K562 (cell line): ENCODE measurements around the gene PROM2. TPM values are rescaled to one million over a fixed set of nuclear protein-coding genes. Genes with fewer than 3 reads are reported as not detected.

ENCODE experiments used
- ATAC-seq: fragments of 200-7000 bp; cut with Tn5 transposase; 3 replicates; pipeline ENCODE4 v1.9.1; 2020; ENCODE audit warnings: moderate library complexity
- BruUV-seq: library from RNA; stranded (reverse); fragments of 400-500 nt; replicated peaks from 2 replicates; lab custom pipeline; 2021; lab: Mats Ljungman, UMichigan
- CTCF ChIA-PET: fragments of 300-600 bp; formaldehyde crosslinking; extraction: SDS; loops from one replicate; lab custom pipeline; 2021; ENCODE audit warnings: low intra/inter-chr PET ratio; lab: Yijun Ruan, JAX
- POLR2A ChIA-PET: fragments of 300-600, 350-650 bp; sonication (Branson Sonifier 250); formaldehyde crosslinking; extraction: SDS; loops from one replicate; lab custom pipeline; 2021; ENCODE audit warnings: antibody characterized with exemption, inconsistent platforms; lab: Yijun Ruan, JAX
- DNase-seq, 4 experiments: peaks; one replicate each; pipeline versions ENCODE4 v3.0.0 to v3.0.0-alpha.2; 2011 to 2018; ENCODE audit warnings: low spot score in 3 of 4, mixed read lengths in 3 of 4; ENCODE audit errors: extremely low read depth in 1 of 4
- FAIRE-seq: peaks from 2 replicates; lab custom pipeline; 2011; peaks lifted over from hg19 to GRCh38; lab: Jason Lieb, UNC
- H2AFZ ChIP-seq: 2 replicates; pipeline ENCODE4 v1.6.0; 2011; ENCODE audit warnings: low read depth, low read length, control low read depth, inconsistent platforms
- H3K27ac ChIP-seq: fragments of 200-600 bp; 3 replicates; pipeline ENCODE4 v1.8.0; 2011; ENCODE audit warnings: low read depth, mild to moderate bottlenecking, control low read depth, inconsistent platforms, low read length, moderate library complexity, mixed read lengths; ENCODE audit errors: extremely low read depth
- H3K27me3 ChIP-seq, 2 experiments: fragments of 300-600 bp in 1 of 2; 2 replicates in 1 of 2; 3 replicates in 1 of 2; pipeline versions ENCODE4 v1.6.0 to v1.8.0; 2011; ENCODE audit warnings: inconsistent platforms in 2 of 2, low read length in 2 of 2, mild to moderate bottlenecking in 1 of 2, mixed read lengths in 1 of 2, moderate library complexity in 1 of 2; ENCODE audit not compliant: control insufficient read depth in 2 of 2, insufficient read depth in 2 of 2
- H3K36me3 ChIP-seq: fragments of 300-600 bp; 3 replicates; pipeline ENCODE4 v1.8.0; 2011; ENCODE audit warnings: mild to moderate bottlenecking, low read length, inconsistent platforms; ENCODE audit not compliant: control insufficient read depth, insufficient read depth
- H3K4me1 ChIP-seq, 2 experiments: fragments of 200-600 bp in 1 of 2; replicated peaks in 1 of 2; 2 replicates in 1 of 2; 3 replicates in 1 of 2; pipeline versions ENCODE4 v1.5.1 to v1.8.0; 2011; ENCODE audit warnings: inconsistent platforms in 2 of 2, low read length in 2 of 2, mild to moderate bottlenecking in 1 of 2, mixed read lengths in 1 of 2, moderate library complexity in 1 of 2; ENCODE audit not compliant: control insufficient read depth in 2 of 2, insufficient read depth in 2 of 2
- H3K4me2 ChIP-seq: 2 replicates; pipeline ENCODE4 v1.6.1; 2011; ENCODE audit warnings: low read length, control low read depth, inconsistent platforms, mixed read lengths; ENCODE audit not compliant: insufficient read depth
- H3K4me3 ChIP-seq: fragments of 200-600 bp; sonication (generic), shearing (Covaris generic); 2 replicates; pipeline ENCODE4 v1.5.1; 2016; ENCODE audit warnings: control low read depth, inconsistent platforms
- H3K79me2 ChIP-seq: fragments of 200-600 bp; 3 replicates; pipeline ENCODE4 v1.8.0; 2011; ENCODE audit warnings: low read length, inconsistent platforms; ENCODE audit not compliant: control insufficient read depth, insufficient read depth
- H3K9ac ChIP-seq, 2 experiments: 2 replicates each; pipeline versions ENCODE4 v1.6.0 to v1.6.1; 2011; ENCODE audit warnings: low read depth in 2 of 2, low read length in 2 of 2, control low read depth in 1 of 2, inconsistent platforms in 1 of 2, mild to moderate bottlenecking in 1 of 2, mixed read lengths in 1 of 2; ENCODE audit not compliant: insufficient read depth in 1 of 2
- H3K9me1 ChIP-seq: one replicate; pipeline ENCODE4 v1.6.0; 2011; ENCODE audit warnings: inconsistent platforms, mild to moderate bottlenecking, low read length, moderate library complexity; ENCODE audit not compliant: control insufficient read depth, insufficient read depth
- H3K9me3 ChIP-seq: replicated peaks from 2 replicates; pipeline ENCODE4 v1.5.1; 2011; ENCODE audit warnings: low read depth, low read length, inconsistent platforms; ENCODE audit not compliant: control insufficient read depth, insufficient read depth
- H4K20me1 ChIP-seq: replicated peaks from 2 replicates; pipeline ENCODE4 v1.6.1; 2011; ENCODE audit warnings: low read length, inconsistent platforms, mixed read lengths; ENCODE audit not compliant: control insufficient read depth, insufficient read depth
- YY1 ChIP-seq, 3 experiments: IDR thresholded peaks; 2 replicates each; pipeline ENCODE4 v1.6.1; 2011; ENCODE audit warnings: low read length in 2 of 3, mild to moderate bottlenecking in 2 of 3, moderate library complexity in 2 of 3, borderline replicate concordance in 1 of 3, control low read depth in 1 of 3, low read depth in 1 of 3; ENCODE audit not compliant: insufficient read depth in 3 of 3, insufficient replicate concordance in 2 of 3, control insufficient read depth in 1 of 3, insufficient read length in 1 of 3; ENCODE audit errors: extremely low read depth in 1 of 3
- ZNF263 ChIP-seq: sonication (generic); formaldehyde crosslinking; IDR thresholded peaks from 2 replicates; pipeline ENCODE4 v1.8.0; 2022; ENCODE audit warnings: mild to moderate bottlenecking, missing genetic modification reagents, borderline replicate concordance
- WGBS: fragments of 100-300 bp; shearing (Covaris generic); methylation state at CpG from one replicate; pipeline ENCODE4 v1.1.6; 2016; ENCODE audit warnings: low coverage, mixed read lengths; ENCODE audit not compliant: insufficient coverage; ENCODE audit errors: missing lambda C conversion rate; 5-methylcytosine and 5-hydroxymethylcytosine counted together
- in situ Hi-C: fragments of 300-500 bp; cut with MboI; formaldehyde crosslinking; loops from 4 replicates; pipeline ENCODE4 v1.15.0; 2018; ENCODE audit warnings: inconsistent platforms, mixed read lengths
- intact Hi-C: fragments of 100-400 bp; cut with micrococcal nuclease; formaldehyde crosslinking; loops from 2 replicates; pipeline ENCODE4 v1.14.2; 2022
- polyA plus RNA-seq, 8 experiments: library from polyadenylated mRNA; depleted of rRNA in 4 of 8; stranded (reverse) in 5 of 8; unstranded in 3 of 8; fragments of >200 nt; fragmentation: Nextera tagmentation in 2 of 8; fragmentation: Illumina TruSeq in 1 of 8; extraction: Ambion mirVana in 2 of 8; extraction: Trizol in 1 of 8; gene quantifications; 2 replicates each; pipeline versions ENCODE4 v1.2.1 to v1.2.3, GENCODE V29; 2011 to 2014; ENCODE audit warnings: inconsistent platforms in 1 of 8, missing spikeins in 1 of 8
- total RNA-seq, 7 experiments: library from RNA; depleted of rRNA in 6 of 7; stranded (reverse); fragments of >200 nt in 6 of 7; fragmentation: Illumina TruSeq in 2 of 7; extraction: Trizol in 2 of 7; gene quantifications; 2 replicates each; pipeline versions ENCODE4 v1.2.1 to v1.2.3, GENCODE V29; 2011 to 2021; ENCODE audit warnings: low replicate concordance in 1 of 7
- TF ChIP-seq, protein P1 (sequence below), 3 experiments: IDR thresholded peaks in 2 of 3; conservative IDR thresholded peaks in 1 of 3; 2 replicates each; pipeline ENCODE4 v1.5.1; 2011 to 2012; ENCODE audit warnings: low read length in 3 of 3, mild to moderate bottlenecking in 3 of 3, control low read depth in 2 of 3, improper control_type of control experiment in 1 of 3, inconsistent platforms in 1 of 3, low read depth in 1 of 3, mixed read lengths in 1 of 3, moderate library complexity in 1 of 3; ENCODE audit not compliant: insufficient read depth in 2 of 3
- TF ChIP-seq, protein P2 (sequence below): fragments of 450-650 bp; IDR thresholded peaks from 2 replicates; pipeline ENCODE4 v1.6.1; 2018; ENCODE audit not compliant: partially characterized antibody
- TF ChIP-seq, protein P3 (sequence below): fragments of 450-650 bp; formaldehyde crosslinking; IDR thresholded peaks from 2 replicates; pipeline ENCODE4 v1.4.0; 2022; ENCODE audit warnings: missing genetic modification characterization

Gene PROM2
- total and polyA plus RNA-seq, 9 of the 15 experiments (the other 6 are each of a cell fraction or from before 2014, with no cell fraction given) = not detected

DNA sequence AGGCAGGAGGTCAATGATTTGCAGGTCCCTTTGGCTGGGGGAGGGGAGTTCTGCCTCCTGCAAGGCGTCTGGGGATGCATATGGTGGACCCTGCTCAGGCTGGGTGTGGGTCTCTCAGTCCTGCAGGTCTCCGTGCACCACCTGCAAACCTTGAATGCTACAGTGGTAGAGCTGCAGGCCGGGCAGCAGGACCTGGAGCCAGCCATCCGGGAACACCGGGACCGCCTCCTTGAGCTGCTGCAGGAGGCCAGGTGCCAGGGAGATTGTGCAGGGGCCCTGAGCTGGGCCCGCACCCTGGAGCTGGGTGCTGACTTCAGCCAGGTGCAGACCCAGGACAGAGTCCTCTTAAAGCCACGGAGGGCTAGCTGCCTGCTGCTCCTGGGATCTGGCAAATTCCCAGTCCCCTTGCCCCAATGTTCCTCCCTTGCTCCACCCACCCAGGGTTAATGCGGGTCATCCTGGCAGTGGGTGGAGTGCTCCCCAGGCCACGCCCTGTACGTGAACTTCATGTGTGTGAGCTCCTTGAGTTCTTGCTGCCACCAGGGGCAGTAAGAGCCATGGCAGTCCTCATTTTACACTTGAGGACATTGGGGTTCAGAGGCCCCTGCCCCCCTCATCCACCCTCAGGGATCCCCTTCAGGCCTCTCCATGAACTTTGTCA, 3.1 kb downstream of the PROM2 start:
- H3K4me3 ChIP-seq = no peak overlapping the region
- no peaks in the 10 kb centered on the region for H3K79me2 ChIP-seq
- FAIRE-seq (peak; percentile 55), DNase-seq (peak; percentile 45 to 72 (median 58)), ATAC-seq (peak; percentile 92)
- H3K4me1 ChIP-seq = peaks cover 0 to 18% of the 10 kb centered on the region in 2 experiments; a peak in 2 of 5 replicates
- no peak overlapping the region for H3K27ac ChIP-seq
- H2AFZ ChIP-seq = no peak overlapping the region
- no peaks in the 10 kb centered on the region; the same call in 1 of the 2 replicates for H4K20me1 ChIP-seq
- in situ Hi-C loops (no loop called here), intact Hi-C loops (no loop called here)
- ChIA-PET POLR2A (no interaction called here), CTCF (no interaction called here)
- H3K9me3 ChIP-seq = no peaks in the 10 kb centered on the region
- H3K9me1 ChIP-seq = no peaks in the 10 kb centered on the region
- H3K4me2 ChIP-seq = no peak overlapping the region
- TF ChIP-seq ZNF263 (CRISPR knock-in tag) = 0 out of 2 replicates have a peak, but pooled peaks have one; percentile 32
- TF ChIP-seq, protein P1, sequence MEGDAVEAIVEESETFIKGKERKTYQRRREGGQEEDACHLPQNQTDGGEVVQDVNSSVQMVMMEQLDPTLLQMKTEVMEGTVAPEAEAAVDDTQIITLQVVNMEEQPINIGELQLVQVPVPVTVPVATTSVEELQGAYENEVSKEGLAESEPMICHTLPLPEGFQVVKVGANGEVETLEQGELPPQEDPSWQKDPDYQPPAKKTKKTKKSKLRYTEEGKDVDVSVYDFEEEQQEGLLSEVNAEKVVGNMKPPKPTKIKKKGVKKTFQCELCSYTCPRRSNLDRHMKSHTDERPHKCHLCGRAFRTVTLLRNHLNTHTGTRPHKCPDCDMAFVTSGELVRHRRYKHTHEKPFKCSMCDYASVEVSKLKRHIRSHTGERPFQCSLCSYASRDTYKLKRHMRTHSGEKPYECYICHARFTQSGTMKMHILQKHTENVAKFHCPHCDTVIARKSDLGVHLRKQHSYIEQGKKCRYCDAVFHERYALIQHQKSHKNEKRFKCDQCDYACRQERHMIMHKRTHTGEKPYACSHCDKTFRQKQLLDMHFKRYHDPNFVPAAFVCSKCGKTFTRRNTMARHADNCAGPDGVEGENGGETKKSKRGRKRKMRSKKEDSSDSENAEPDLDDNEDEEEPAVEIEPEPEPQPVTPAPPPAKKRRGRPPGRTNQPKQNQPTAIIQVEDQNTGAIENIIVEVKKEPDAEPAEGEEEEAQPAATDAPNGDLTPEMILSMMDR (IDR thresholded peaks at IDR 0.05 in 2 of 3, conservative IDR thresholded peaks at IDR 0.05 in 1 of 3; ENCODE audit: insufficient read depth in 2 of 3, low read depth in 1 of 3, low read length in 3 of 3) = peak; percentile 27 to 44 (median 43); a peak in 4 of 6 replicates
- TF ChIP-seq, protein P2, sequence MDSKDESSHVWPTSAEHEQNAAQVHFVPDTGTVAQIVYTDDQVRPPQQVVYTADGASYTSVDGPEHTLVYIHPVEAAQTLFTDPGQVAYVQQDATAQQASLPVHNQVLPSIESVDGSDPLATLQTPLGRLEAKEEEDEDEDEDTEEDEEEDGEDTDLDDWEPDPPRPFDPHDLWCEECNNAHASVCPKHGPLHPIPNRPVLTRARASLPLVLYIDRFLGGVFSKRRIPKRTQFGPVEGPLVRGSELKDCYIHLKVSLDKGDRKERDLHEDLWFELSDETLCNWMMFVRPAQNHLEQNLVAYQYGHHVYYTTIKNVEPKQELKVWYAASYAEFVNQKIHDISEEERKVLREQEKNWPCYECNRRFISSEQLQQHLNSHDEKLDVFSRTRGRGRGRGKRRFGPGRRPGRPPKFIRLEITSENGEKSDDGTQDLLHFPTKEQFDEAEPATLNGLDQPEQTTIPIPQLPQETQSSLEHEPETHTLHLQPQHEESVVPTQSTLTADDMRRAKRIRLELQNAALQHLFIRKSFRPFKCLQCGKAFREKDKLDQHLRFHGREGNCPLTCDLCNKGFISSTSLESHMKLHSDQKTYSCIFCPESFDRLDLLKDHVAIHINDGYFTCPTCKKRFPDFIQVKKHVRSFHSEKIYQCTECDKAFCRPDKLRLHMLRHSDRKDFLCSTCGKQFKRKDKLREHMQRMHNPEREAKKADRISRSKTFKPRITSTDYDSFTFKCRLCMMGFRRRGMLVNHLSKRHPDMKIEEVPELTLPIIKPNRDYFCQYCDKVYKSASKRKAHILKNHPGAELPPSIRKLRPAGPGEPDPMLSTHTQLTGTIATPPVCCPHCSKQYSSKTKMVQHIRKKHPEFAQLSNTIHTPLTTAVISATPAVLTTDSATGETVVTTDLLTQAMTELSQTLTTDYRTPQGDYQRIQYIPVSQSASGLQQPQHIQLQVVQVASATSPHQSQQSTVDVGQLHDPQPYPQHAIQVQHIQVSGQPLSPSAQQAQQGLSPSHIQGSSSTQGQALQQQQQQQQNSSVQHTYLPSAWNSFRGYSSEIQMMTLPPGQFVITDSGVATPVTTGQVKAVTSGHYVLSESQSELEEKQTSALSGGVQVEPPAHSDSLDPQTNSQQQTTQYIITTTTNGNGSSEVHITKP = no peak
- TF ChIP-seq, protein P3, sequence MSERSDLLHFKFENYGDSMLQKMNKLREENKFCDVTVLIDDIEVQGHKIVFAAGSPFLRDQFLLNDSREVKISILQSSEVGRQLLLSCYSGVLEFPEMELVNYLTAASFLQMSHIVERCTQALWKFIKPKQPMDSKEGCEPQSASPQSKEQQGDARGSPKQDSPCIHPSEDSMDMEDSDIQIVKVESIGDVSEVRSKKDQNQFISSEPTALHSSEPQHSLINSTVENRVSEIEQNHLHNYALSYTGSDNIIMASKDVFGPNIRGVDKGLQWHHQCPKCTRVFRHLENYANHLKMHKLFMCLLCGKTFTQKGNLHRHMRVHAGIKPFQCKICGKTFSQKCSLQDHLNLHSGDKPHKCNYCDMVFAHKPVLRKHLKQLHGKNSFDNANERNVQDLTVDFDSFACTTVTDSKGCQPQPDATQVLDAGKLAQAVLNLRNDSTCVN = no peak
- TF ChIP-seq YY1 (IDR thresholded peaks at IDR 0.05; ENCODE audit: borderline replicate concordance in 1 of 3, control insufficient read depth in 1 of 3, extremely low read depth in 1 of 3, insufficient read depth in 3 of 3, insufficient read length in 1 of 3, insufficient replicate concordance in 2 of 3, low read depth in 1 of 3, low read length in 2 of 3) = peak in 1 of 3 experiments; percentile 14
- H3K9ac ChIP-seq = no peak overlapping the region
- H3K36me3 ChIP-seq = no peaks in the 10 kb centered on the region
- WGBS = 2% methylated on average over 11 of the region's 11 CpGs
- peaks cover 5 to 48% of the 10 kb centered on the region in 2 experiments; a peak in 4 of 5 replicates for H3K27me3 ChIP-seq
- no TSS peak for BruUV-seq
